HEK293 (cell line): ENCODE results near the gene VTN.

Source experiments
- EGR2 ChIP-seq: fragments of 450-650 bp; formaldehyde crosslinking; IDR thresholded peaks from 2 replicates; pipeline ENCODE4 v1.5.1; 2016; ENCODE audit warnings: low read depth, missing biosample characterization, missing genetic modification characterization
- HOXC10 ChIP-seq: sonication (generic); formaldehyde crosslinking; IDR thresholded peaks from 2 replicates; pipeline ENCODE4 v1.8.1; 2023; ENCODE audit warnings: mild to moderate bottlenecking, missing genetic modification reagents
- KLF1 ChIP-seq: fragments of 450-650 bp; formaldehyde crosslinking; IDR thresholded peaks from 2 replicates; pipeline ENCODE4 v1.5.1; 2016; ENCODE audit warnings: missing biosample characterization, missing genetic modification characterization
- KLF10 ChIP-seq: fragments of 450-650 bp; IDR thresholded peaks from 2 replicates; pipeline ENCODE4 v1.5.1; 2018; ENCODE audit warnings: missing biosample characterization, mild to moderate bottlenecking, missing genetic modification characterization
- PATZ1 ChIP-seq: fragments of 450-650 bp; formaldehyde crosslinking; IDR thresholded peaks from 2 replicates; pipeline ENCODE4 v1.5.1; 2016; ENCODE audit warnings: missing biosample characterization, missing genetic modification characterization
- RBAK ChIP-seq: fragments of 450-650 bp; formaldehyde crosslinking; IDR thresholded peaks from 2 replicates; pipeline ENCODE4 v1.5.1; 2016; ENCODE audit warnings: missing biosample characterization, missing genetic modification characterization
- REPIN1 ChIP-seq: fragments of 450-650 bp; formaldehyde crosslinking; IDR thresholded peaks from 2 replicates; pipeline ENCODE4 v1.5.1; 2017; ENCODE audit warnings: missing biosample characterization, missing genetic modification characterization, low read depth
- WT1 ChIP-seq: fragments of 450-650 bp; formaldehyde crosslinking; IDR thresholded peaks from 2 replicates; pipeline ENCODE4 v1.5.1; 2016; ENCODE audit warnings: missing biosample characterization, missing genetic modification characterization
- YY1 ChIP-seq: fragments of 450-650 bp; formaldehyde crosslinking; IDR thresholded peaks from 2 replicates; pipeline ENCODE4 v1.5.1; 2018; ENCODE audit warnings: missing biosample characterization, missing genetic modification characterization
- ZBTB11 ChIP-seq: fragments of 450-650 bp; formaldehyde crosslinking; conservative IDR thresholded peaks from 2 replicates; pipeline ENCODE4 v1.5.1; 2016; ENCODE audit warnings: low read depth, missing biosample characterization, missing genetic modification characterization
- ZBTB17 ChIP-seq: fragments of 450-650 bp; formaldehyde crosslinking; IDR thresholded peaks from 2 replicates; pipeline ENCODE4 v1.5.1; 2016; ENCODE audit warnings: missing biosample characterization, missing genetic modification characterization
- ZBTB20 ChIP-seq: fragments of 450-650 bp; formaldehyde crosslinking; IDR thresholded peaks from 2 replicates; pipeline ENCODE4 v1.5.1; 2016; ENCODE audit warnings: missing biosample characterization, missing genetic modification characterization
- ZBTB48 ChIP-seq: fragments of 450-650 bp; formaldehyde crosslinking; IDR thresholded peaks from 2 replicates; pipeline ENCODE4 v1.5.1; 2016; ENCODE audit warnings: missing biosample characterization, missing genetic modification characterization
- ZBTB49 ChIP-seq: fragments of 450-650 bp; formaldehyde crosslinking; IDR thresholded peaks from 2 replicates; pipeline ENCODE4 v1.5.1; 2016; ENCODE audit warnings: missing biosample characterization, missing genetic modification characterization, low read depth
- ZEB2 ChIP-seq: fragments of 450-650 bp; formaldehyde crosslinking; IDR thresholded peaks from 2 replicates; pipeline ENCODE4 v1.5.1; 2016; ENCODE audit warnings: missing biosample characterization, missing genetic modification characterization
- ZFHX2 ChIP-seq: fragments of 450-650 bp; formaldehyde crosslinking; conservative IDR thresholded peaks from 2 replicates; pipeline ENCODE4 v1.5.1; 2016; ENCODE audit warnings: missing biosample characterization, missing genetic modification characterization
- ZNF10 ChIP-seq: fragments of 450-650 bp; formaldehyde crosslinking; IDR thresholded peaks from 2 replicates; pipeline ENCODE4 v1.5.1; 2017; ENCODE audit warnings: missing biosample characterization, missing genetic modification characterization
- ZNF449 ChIP-seq: fragments of 450-650 bp; formaldehyde crosslinking; IDR thresholded peaks from 2 replicates; pipeline ENCODE4 v1.5.1; 2017; ENCODE audit warnings: missing biosample characterization, mild to moderate bottlenecking, missing genetic modification characterization, moderate library complexity
- ZNF513 ChIP-seq: fragments of 450-650 bp; IDR thresholded peaks from 2 replicates; pipeline ENCODE4 v1.5.1; 2018; ENCODE audit warnings: missing biosample characterization, missing genetic modification characterization
- ZNF530 ChIP-seq: fragments of 450-650 bp; formaldehyde crosslinking; IDR thresholded peaks from 2 replicates; pipeline ENCODE4 v1.5.1; 2016; ENCODE audit warnings: low read depth, missing biosample characterization, missing genetic modification characterization
- ZNF561 ChIP-seq: fragments of 450-650 bp; IDR thresholded peaks from 2 replicates; pipeline ENCODE4 v1.5.1; 2018; ENCODE audit warnings: missing biosample characterization, missing genetic modification characterization, borderline replicate concordance
- ZNF580 ChIP-seq: fragments of 450-650 bp; formaldehyde crosslinking; IDR thresholded peaks from 2 replicates; pipeline ENCODE4 v1.5.1; 2016; ENCODE audit warnings: missing biosample characterization, missing genetic modification characterization
- ZNF776 ChIP-seq: fragments of 450-650 bp; formaldehyde crosslinking; IDR thresholded peaks from 2 replicates; pipeline ENCODE4 v1.5.0; 2017; ENCODE audit warnings: missing biosample characterization, missing genetic modification characterization, borderline replicate concordance
- ZNF791 ChIP-seq: fragments of 450-650 bp; formaldehyde crosslinking; IDR thresholded peaks from 2 replicates; pipeline ENCODE4 v1.5.1; 2016; ENCODE audit warnings: missing biosample characterization, missing genetic modification characterization
- ZNF843 ChIP-seq: fragments of 450-650 bp; formaldehyde crosslinking; IDR thresholded peaks from 2 replicates; pipeline ENCODE4 v1.5.1; 2016; ENCODE audit warnings: missing biosample characterization, missing genetic modification characterization
- ZSCAN5A ChIP-seq: fragments of 450-650 bp; formaldehyde crosslinking; IDR thresholded peaks from 2 replicates; pipeline ENCODE4 v1.5.1; 2016; ENCODE audit warnings: missing biosample characterization, missing genetic modification characterization

The VTN gene

GRCh38 chr17:28405632-28406472, 35.7 kb upstream of the VTN start, which contains the start of gene SLC46A1 (continued):
- TF ChIP-seq ZSCAN5A (tag by site-specific recombination) (0 out of 2 replicates have a peak, but pooled peaks have one; percentile 43), ZNF580 (tag by site-specific recombination) (peak; percentile 96), ZNF10 (tag by site-specific recombination) (no peak), ZNF449 (tag by site-specific recombination) (no peak; the same call in 1 of the 2 replicates), HOXC10 (CRISPR knock-in tag) (no peak), ZNF561 (tag by site-specific recombination) (peak; percentile 36; the same call in 1 of the 2 replicates), RBAK (tag by site-specific recombination) (no peak), ZNF791 (tag by site-specific recombination) (no peak), REPIN1 (tag by site-specific recombination) (no peak), ZBTB20 (tag by site-specific recombination) (peak; percentile 91), ZBTB17 (peak; percentile 26; the same call in 1 of the 2 replicates), YY1 (no peak), KLF1 (tag by site-specific recombination) (peak; percentile 77), ZBTB11 (tag by site-specific recombination) (peak; percentile 87), WT1 (tag by site-specific recombination) (0 out of 2 replicates have a peak, but pooled peaks have one; percentile 15), ZNF513 (tag by site-specific recombination) (no peak), ZFHX2 (tag by site-specific recombination) (peak; percentile 74), ZBTB49 (no peak), ZBTB48 (tag by site-specific recombination) (no peak), ZNF530 (no peak), ZNF776 (no peak), ZEB2 (peak; percentile 31), KLF10 (peak; percentile 58; the same call in 1 of the 2 replicates), ZNF843 (tag by site-specific recombination) (peak; percentile 45; the same call in 1 of the 2 replicates), EGR2 (peak; percentile 66; the same call in 1 of the 2 replicates), PATZ1 (tag by site-specific recombination) (peak; percentile 97)
